ENCODE measurements around the gene OR2T34.
"Not testable (repeated sequence)": the region's sequence is repeated elsewhere in the genome, so short reads cannot be mapped to it uniquely, and the experiment has no call there.

OR2T34 gene

GRCh38 chr1:248576260-248576980 lies 1.9 kb upstream of the OR2T34 start:
- H3K4me3 Mint-ChIP-seq, result no peak overlapping the region
- H3K27me3 Mint-ChIP-seq, result no peaks in the 10 kb centered on the region
- peaks cover 3% of the 10 kb centered on the region for H3K9me3 Mint-ChIP-seq
- no peak for ATAC-seq
- peaks cover 5% of the 10 kb centered on the region for H3K36me3 Mint-ChIP-seq
- peaks cover 11% of the 10 kb centered on the region for H3K4me1 Mint-ChIP-seq
- no peak overlapping the region for H3K27ac Mint-ChIP-seq

DNA sequence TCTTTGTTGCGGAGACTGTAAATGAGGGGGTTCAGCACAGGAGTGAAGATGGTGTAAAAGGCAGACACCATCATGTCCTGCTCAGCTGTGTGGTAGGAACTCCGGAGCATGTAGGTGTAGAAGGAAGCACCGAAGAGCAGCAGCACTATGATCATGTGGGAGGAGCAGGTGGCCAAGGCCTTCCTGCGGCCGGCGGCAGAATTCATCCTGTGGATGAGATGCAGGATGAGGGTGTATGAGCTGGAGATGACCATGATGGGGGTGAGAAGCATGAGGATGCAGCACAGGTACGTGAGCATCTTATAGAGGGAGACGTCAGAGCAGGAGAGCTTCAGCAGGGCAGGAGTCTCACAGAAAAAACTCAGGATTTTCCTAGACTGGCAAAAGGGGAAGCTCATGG lies 701 bp downstream of the OR2T34 start:
- ATAC-seq, H3K27ac Mint-ChIP-seq, H3K4me3 Mint-ChIP-seq, H3K9me3 Mint-ChIP-seq, H3K27me3 Mint-ChIP-seq, H3K36me3 Mint-ChIP-seq: not testable (repeated sequence)
- H3K4me1 Mint-ChIP-seq, result peaks cover 11% of the 10 kb centered on the region

- not testable (repeated sequence) for H3K4me3 Mint-ChIP-seq, H3K27me3 Mint-ChIP-seq, H3K27ac Mint-ChIP-seq, ATAC-seq, H3K36me3 Mint-ChIP-seq, H3K9me3 Mint-ChIP-seq
- peaks cover 11% of the 10 kb centered on the region for H3K4me1 Mint-ChIP-seq
Measured at GRCh38 chr1:248572049-248572448, 2.5 kb downstream of the OR2T34 start.

- not testable (repeated sequence) for H3K9me3 Mint-ChIP-seq, H3K36me3 Mint-ChIP-seq, H3K27me3 Mint-ChIP-seq, H3K4me1 Mint-ChIP-seq, ATAC-seq, H3K4me3 Mint-ChIP-seq, H3K27ac Mint-ChIP-seq
Measured at GRCh38 chr1:248570811-248571210, 3.7 kb downstream of the OR2T34 start.

DNA sequence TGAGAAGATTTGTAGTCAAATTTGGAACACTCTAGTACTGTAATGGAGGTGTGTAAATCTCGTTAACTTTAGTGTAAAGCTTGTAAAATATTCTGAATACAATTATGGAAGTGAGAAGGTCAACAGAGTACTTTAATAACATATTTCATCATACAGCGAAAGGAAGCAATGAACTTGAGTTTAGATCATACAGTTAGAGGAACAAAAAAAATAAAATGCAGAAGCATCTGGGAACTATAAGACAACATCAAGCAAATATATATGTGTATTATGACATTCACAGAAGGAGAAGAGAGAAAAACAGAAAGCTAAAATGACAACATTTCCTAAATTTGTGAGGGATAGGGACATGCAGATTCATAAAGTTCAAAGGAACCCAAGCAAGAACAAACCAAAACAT lies 5.5 kb downstream of the OR2T34 start:
- not testable (repeated sequence) for ATAC-seq, H3K9me3 Mint-ChIP-seq, H3K27ac Mint-ChIP-seq, H3K27me3 Mint-ChIP-seq, H3K4me1 Mint-ChIP-seq, H3K36me3 Mint-ChIP-seq, H3K4me3 Mint-ChIP-seq

DNA sequence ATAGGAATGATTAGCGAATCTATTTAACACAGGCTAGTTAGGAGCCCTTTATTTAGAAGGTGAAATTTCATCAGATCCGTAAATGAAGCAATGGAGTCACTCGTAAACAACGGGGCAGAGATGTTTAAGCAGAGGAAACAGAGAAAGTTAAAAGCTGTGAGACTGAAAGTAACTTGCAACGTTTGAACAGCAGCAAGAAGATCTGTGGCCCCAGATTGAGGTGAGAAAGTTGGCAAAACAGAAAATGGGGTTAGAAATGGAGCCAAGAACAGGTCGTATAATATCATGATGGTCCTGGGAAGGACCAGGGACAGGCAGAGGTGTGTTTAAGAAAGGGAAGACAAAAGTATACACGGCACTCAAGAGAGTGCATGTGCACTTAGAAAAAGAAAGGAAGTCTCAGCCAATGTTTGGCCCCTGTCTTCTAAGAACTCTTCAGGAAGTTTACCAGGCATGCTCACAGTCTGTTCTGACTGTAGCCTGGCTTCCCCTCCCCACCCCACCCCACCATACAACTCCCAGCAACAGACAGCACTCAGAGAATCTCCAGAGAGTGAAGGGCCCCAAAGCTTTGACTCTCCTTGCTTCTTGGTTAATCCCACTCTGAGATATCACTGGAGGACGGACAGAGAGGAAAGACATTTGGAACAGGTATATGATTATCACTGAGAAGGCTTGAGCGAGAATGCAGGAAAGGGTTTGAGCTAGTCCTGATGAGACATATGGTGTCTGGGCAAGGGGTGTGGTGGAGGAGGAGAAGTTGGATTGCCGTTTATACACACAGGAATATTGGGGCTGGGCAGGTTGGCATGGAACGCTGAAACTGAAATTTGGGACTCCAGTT lies 8.8 kb downstream of the OR2T34 start:
- H3K36me3 Mint-ChIP-seq, H3K27ac Mint-ChIP-seq, H3K9me3 Mint-ChIP-seq, H3K27me3 Mint-ChIP-seq, H3K4me1 Mint-ChIP-seq: not testable (repeated sequence)
- peak overlapping the region; percentile 22 for H3K4me3 Mint-ChIP-seq
- ATAC-seq, result peak; percentile 47

DNA sequence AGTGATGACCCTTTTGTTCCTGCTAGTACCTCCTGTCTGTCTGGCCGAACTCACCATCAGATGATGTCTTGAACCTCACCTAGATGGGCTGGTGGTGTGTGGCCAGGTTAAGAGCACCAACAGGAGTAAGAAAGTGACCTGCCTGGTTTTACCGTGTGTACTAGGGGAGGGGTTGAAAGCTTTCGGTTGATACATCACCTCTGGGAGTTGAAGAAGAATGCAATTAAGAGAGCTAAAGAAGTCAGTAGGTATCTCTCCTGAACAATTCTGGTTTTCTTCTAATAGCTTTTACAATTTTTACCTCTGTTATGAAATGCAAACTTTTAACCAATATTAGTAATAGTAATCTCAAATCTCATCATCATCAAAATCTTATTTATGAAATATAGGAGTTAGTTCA lies 11.9 kb downstream of the OR2T34 start, which contains the start of gene OR2T29:
TSS of gene OR2T29 (minus strand) at position 101 of the 400 bp plus-strand sequence. CDS start 3,281 bp downstream, outside the sequence.
- ATAC-seq, H3K27me3 Mint-ChIP-seq, H3K9me3 Mint-ChIP-seq, H3K27ac Mint-ChIP-seq, H3K4me1 Mint-ChIP-seq, H3K36me3 Mint-ChIP-seq, H3K4me3 Mint-ChIP-seq: not testable (repeated sequence)

GRCh38 chr1:248551027-248551426 lies 23.5 kb downstream of the OR2T34 start:
- not testable (repeated sequence) for ATAC-seq, H3K9me3 Mint-ChIP-seq, H3K27ac Mint-ChIP-seq, H3K27me3 Mint-ChIP-seq, H3K4me3 Mint-ChIP-seq, H3K4me1 Mint-ChIP-seq, H3K36me3 Mint-ChIP-seq

GRCh38 chr1:248547383-248547782 lies 27.2 kb downstream of the OR2T34 start:
- not testable (repeated sequence) for H3K27me3 Mint-ChIP-seq, H3K27ac Mint-ChIP-seq, H3K4me1 Mint-ChIP-seq, H3K36me3 Mint-ChIP-seq, H3K4me3 Mint-ChIP-seq, H3K9me3 Mint-ChIP-seq
- ATAC-seq, result peak; percentile 27

DNA sequence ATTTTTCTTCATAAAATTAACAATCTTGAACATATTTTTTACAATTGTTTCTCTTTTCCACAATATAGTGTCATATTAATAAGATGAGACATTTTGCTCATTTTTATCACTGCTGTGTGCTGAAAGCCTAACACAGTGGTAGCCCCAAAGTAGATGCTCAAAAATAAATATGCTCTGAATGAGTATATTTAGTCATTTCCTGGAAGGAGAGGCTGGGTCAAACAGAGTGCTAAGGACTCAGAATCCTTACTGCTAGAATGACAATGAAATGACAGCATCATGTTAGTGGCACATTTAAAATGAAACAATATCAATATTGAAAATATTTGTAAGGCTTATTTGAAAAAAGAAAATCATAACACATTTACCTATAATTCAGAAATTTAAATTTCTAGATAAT lies 37.1 kb downstream of the OR2T34 start:
- not testable (repeated sequence) for H3K4me1 Mint-ChIP-seq, H3K9me3 Mint-ChIP-seq, H3K27ac Mint-ChIP-seq, ATAC-seq, H3K36me3 Mint-ChIP-seq, H3K27me3 Mint-ChIP-seq, H3K4me3 Mint-ChIP-seq

All from stimulated activated memory B cell treated with anti-CD40 and anti-IgM and Interleukin-4, amounts not matched to agents 10 μg/mL and 1 μg/mL and 100 μg/mL, for 72 hours (primary cell).